Activated CD8-positive, alpha-beta memory T cell treated with anti-CD3 and anti-CD28 coated beads, Interleukin-2, amount 10 ng/mL, durations not matched to agents 7 days and 5 days (primary cell): Measurements from ENCODE around the gene MLKL. TPM values are rescaled to one million over a fixed set of nuclear protein-coding genes. Genes with fewer than 3 reads are reported as not detected.
A peak's percentile ranks its signal among the peaks of the same experiment; 100 is the strongest.

ENCODE experiments used
- ATAC-seq: fragments of 150-1000 bp; cut with Tn5 transposase; one replicate; pipeline ENCODE4 v1.10.0; 2021; ENCODE audit warnings: moderate library complexity
- CTCF ChIA-PET: fragments of 350-600 bp; sonication (Branson Sonifier 250); formaldehyde crosslinking; loops from one replicate; lab custom pipeline; 2021; ENCODE audit warnings: antibody characterized with exemption; lab: Charles Lee
- DNase-seq: peaks from one replicate; pipeline ENCODE4 v3.0.0-alpha.2; 2020
- H3K27ac Mint-ChIP-seq: one replicate; pipeline ENCODE4 v1.8.0; 2021; ENCODE audit warnings: mild to moderate bottlenecking, mixed read lengths
- H3K27me3 Mint-ChIP-seq: one replicate; pipeline ENCODE4 v1.8.0; 2021; ENCODE audit warnings: mixed read lengths
- H3K36me3 Mint-ChIP-seq: one replicate; pipeline ENCODE4 v1.8.0; 2021; ENCODE audit warnings: mild to moderate bottlenecking, mixed read lengths
- H3K4me1 Mint-ChIP-seq: one replicate; pipeline ENCODE4 v1.8.0; 2021; ENCODE audit warnings: mixed read lengths
- H3K4me3 Mint-ChIP-seq: one replicate; pipeline ENCODE4 v1.8.0; 2021; ENCODE audit warnings: mild to moderate bottlenecking, moderate library complexity, mixed read lengths
- H3K9me3 Mint-ChIP-seq: one replicate; pipeline ENCODE4 v1.8.0; 2022; ENCODE audit warnings: low read depth, mixed read lengths
- total RNA-seq, 2 experiments: library from RNA; stranded (reverse); gene quantifications; one replicate each; pipeline ENCODE4 v1.2.3, GENCODE V29; 2021

The MLKL gene
- total RNA-seq, 2 experiments from 2014 or later = 26.1 to 35.5 TPM

- no peaks in the 10 kb centered on the region for H3K27me3 Mint-ChIP-seq
- no peak overlapping the region for H3K27ac Mint-ChIP-seq
- ATAC-seq (no peak), DNase-seq (no peak)
- no peaks in the 10 kb centered on the region for H3K36me3 Mint-ChIP-seq
- CTCF ChIA-PET = interaction anchor here (0.8 kb wide), 1 partner anchor 24 kb away, joined by 4 read pairs; no protein-coding TSS in a partner anchor
- no peaks in the 10 kb centered on the region for H3K4me1 Mint-ChIP-seq
- H3K4me3 Mint-ChIP-seq = no peak overlapping the region
- no peaks in the 10 kb centered on the region for H3K9me3 Mint-ChIP-seq
Measured at GRCh38 chr16:74738816-74739215, 38.2 kb upstream of the MLKL start.

DNA sequence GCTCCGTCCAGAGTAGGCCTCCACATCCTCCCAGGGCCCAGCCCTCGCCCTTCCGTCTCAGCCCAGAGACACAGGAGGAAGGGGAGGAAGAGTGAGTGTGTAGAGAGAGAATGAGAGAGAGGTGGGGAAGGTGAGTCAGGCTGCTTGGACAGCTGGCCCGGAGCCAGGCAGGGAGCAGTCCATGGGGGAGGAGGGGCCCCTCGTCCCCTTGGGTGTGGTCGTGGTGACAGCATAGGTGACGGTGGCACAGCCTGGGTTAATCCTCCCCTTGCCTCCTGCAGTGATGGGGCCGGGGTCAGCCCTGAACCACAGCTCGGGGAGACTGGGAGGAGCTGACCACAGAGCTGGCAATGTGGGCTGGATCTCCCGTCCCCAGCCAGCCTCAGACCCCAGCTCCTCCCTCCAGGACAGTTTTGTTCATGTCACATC lies 37.5 kb upstream of the MLKL start:
- CTCF ChIA-PET = no interaction called here
- H3K27me3 Mint-ChIP-seq = no peaks in the 10 kb centered on the region
- ATAC-seq (no peak), DNase-seq (no peak)
- H3K36me3 Mint-ChIP-seq = no peaks in the 10 kb centered on the region
- no peaks in the 10 kb centered on the region for H3K4me1 Mint-ChIP-seq
- H3K9me3 Mint-ChIP-seq = no peaks in the 10 kb centered on the region
- no peak overlapping the region for H3K4me3 Mint-ChIP-seq
- H3K27ac Mint-ChIP-seq = no peak overlapping the region

DNA sequence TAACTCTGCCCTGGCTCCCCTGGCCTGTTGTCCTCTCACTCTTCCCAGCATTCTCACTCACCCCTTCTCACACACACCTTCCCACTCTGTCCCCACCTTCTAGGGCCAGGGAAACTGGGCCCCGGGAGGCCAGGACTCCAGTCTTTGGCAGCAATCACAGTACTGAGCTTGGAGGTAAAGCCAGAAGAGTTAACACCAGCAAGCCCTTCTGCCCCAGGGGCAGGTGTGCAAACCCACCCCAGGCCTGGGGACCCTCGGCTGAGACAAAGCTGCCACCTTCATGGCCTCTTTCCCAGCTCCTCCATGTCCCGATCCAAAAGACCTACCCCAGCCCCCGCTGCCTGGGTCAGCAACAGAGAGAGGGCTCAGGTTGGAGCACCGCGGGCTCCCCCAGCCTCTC lies 36.9 kb upstream of the MLKL start:
- Mint-ChIP-seq H3K9me3 (no peaks in the 10 kb centered on the region), H3K36me3 (no peaks in the 10 kb centered on the region), H3K27ac (no peak overlapping the region), H3K4me1 (no peaks in the 10 kb centered on the region), H3K27me3 (no peaks in the 10 kb centered on the region), H3K4me3 (no peak overlapping the region)
- DNase-seq (no peak), ATAC-seq (no peak)
- CTCF ChIA-PET = no interaction called here

DNA sequence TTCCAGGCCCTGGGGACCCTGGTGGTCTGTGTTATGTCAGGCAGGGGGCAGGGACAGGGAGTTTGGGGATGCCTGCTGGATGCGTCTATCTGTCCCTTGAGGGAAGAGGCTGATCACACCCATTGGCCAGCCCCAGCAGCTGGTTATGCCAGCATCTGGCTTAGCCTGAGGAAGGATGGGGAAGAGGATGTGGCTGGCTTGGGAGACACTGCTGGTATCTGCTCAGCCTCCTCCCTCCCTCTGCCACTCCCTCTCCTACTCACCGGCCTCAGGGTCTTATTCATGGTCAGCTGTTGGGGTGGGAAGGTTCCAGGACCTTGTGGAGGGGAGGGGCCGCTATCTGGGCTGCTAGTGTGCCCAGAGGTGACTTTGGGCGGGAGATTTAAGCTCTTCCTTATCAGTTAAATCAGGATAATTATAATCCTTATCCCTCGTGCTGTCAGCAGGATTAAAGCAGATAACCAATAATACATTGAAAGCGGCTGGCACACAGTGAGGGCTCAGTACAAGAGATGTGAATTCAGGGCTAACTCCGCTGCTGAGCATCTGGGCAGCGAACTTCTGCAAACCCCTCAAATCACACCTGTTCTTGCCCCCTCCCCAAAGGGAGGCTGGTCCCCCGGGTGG lies 36.0 kb upstream of the MLKL start:
- no peak for ATAC-seq
- H3K27ac Mint-ChIP-seq = no peak overlapping the region
- CTCF ChIA-PET = no interaction called here

GRCh38 chr16:74735554-74735953 lies 34.9 kb upstream of the MLKL start:
- Mint-ChIP-seq H3K4me1 (no peaks in the 10 kb centered on the region), H3K9me3 (no peaks in the 10 kb centered on the region), H3K36me3 (no peaks in the 10 kb centered on the region), H3K27ac (no peak overlapping the region), H3K4me3 (no peak overlapping the region), H3K27me3 (no peaks in the 10 kb centered on the region)
- CTCF ChIA-PET = no interaction called here
- no peak for ATAC-seq
- no peak for DNase-seq

More for the DNA sequence above, 36.0 kb upstream of the MLKL start:
- no peaks in the 10 kb centered on the region for H3K9me3 Mint-ChIP-seq
- H3K4me1 Mint-ChIP-seq = no peaks in the 10 kb centered on the region
- no peaks in the 10 kb centered on the region for H3K36me3 Mint-ChIP-seq
- H3K4me3 Mint-ChIP-seq = no peak overlapping the region
- DNase-seq = no peak
- H3K27me3 Mint-ChIP-seq = no peaks in the 10 kb centered on the region

DNA sequence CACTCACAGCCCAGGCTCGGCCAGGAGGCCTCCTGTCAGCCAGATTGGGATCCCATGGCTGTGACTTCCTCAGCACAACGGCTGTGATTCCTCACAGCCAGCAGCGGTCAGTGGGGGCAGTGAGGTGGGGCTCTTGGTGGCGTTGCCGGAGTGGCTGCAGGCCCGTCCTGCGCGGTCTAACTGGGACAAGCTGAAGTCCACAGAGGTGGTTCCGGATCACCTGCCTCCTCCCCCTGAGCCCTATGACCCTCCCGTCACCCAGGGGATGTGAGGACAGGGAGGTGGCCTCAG lies 34.4 kb upstream of the MLKL start:
- ATAC-seq (no peak), DNase-seq (no peak)
- peaks cover 4% of the 10 kb centered on the region for H3K4me1 Mint-ChIP-seq
- H3K27me3 Mint-ChIP-seq = no peaks in the 10 kb centered on the region
- CTCF ChIA-PET = no interaction called here
- H3K36me3 Mint-ChIP-seq = no peaks in the 10 kb centered on the region
- H3K27ac Mint-ChIP-seq = no peak overlapping the region
- H3K4me3 Mint-ChIP-seq = no peak overlapping the region
- H3K9me3 Mint-ChIP-seq = no peaks in the 10 kb centered on the region

DNA sequence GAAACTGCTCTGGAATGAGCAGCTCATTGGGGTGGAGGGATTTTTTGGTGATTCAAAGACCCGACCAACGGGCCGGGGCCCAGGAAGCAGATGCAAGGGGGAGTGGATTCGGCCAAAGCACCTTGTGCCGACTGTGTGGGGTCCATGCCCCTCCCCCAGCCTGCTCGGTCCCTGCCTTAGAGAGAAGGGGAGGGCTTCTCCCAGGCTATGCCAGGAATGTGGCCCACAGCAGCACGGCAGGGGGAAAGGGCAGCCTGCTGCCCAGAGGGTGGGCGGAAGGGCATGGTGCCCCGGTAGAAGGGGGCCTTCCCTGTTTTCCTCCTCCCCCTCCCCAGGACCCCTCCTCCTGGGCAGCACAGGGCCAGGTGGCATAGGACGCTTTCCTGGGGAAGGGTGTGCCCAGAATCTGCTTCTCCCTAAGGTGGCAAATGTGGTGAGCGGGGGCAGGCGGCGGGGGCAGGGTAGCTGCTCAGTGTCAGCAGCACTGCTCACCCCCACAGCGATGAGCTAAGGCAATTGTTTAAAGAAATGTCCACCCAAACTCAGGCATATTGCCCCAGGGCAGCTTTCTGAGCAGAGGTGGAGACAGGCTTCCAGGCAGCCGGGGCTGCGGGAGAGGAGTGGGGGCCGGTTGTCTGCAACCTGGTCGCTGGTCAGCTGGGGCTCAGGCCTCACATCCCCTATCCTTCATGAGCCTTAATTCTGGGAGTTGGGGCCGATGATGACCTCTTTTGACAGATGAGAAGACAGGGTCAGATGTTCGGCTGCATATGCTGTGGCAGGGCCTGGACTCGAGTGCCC lies 33.9 kb upstream of the MLKL start:
- CTCF ChIA-PET = no interaction called here
- Mint-ChIP-seq H3K27ac (no peak overlapping the region), H3K36me3 (no peaks in the 10 kb centered on the region), H3K27me3 (no peaks in the 10 kb centered on the region), H3K4me1 (peaks cover 10% of the 10 kb centered on the region), H3K4me3 (no peak overlapping the region), H3K9me3 (no peaks in the 10 kb centered on the region)
- ATAC-seq (no peak), DNase-seq (no peak)

DNA sequence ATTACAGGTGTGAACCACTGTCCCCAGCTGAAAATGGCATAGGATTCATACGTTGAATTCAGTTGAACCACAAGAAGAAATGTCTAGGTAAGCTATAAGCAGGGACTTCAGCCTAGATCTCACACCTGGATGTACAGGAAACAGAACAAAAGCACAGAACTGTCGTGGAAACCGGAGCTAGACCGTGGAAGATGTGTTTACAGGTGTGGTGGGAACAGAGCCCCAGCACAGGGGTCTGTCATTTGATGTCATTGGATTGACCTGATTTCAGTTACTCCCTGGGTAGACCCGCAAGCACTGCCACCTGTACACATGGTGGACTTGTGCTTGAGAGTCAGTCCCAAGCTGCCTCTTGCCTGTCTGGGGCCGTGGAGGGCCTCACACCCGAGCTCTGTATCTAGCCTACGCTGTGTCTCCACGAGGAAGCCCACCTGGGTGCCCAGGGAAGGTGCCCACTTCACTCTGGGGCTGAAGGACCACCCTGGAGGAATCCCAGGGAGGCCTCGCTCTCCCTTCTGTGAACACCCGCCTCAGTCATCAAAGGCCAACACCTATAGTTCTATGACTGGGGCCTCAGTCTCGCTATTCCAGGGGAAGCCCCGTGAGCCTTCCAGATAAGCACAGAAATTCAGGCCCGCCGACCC lies 32.2 kb upstream of the MLKL start:
- ATAC-seq = no peak
- no peak overlapping the region for H3K4me3 Mint-ChIP-seq

DNA sequence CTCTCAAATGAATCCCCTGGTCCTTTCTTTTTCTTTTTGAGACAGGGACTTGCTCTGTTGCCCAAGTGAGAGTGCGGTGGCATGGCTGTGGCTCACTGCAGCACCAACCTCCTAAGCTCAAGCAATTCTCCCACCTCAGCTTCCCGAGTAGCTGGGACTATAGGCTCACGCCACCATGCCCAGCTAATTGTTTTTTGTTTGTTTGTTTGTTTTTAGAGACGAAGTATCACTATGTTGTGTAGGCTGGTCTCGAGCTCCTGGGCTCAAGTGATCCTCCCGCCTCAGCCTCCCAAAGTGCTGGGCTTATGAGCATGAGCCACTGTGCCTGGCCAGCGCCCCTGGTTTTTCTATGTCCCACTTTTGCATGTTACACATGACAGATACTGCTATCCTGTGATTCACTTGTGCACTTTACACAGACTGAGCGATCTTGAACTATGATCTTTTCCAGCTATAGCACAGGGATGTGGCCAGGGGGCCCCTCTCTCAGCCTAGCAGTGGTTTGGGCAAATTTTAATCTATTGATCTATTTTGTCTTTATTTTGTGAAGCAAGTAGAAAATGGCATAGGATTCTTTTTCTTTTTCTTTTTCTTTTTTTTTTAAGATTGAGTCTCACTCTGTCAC lies 31.3 kb upstream of the MLKL start:
- no peak for DNase-seq
- CTCF ChIA-PET = interaction anchor here (1.1 kb wide), 1 partner anchor 14 kb away, joined by 5 read pairs; no protein-coding TSS in a partner anchor
- H3K4me1 Mint-ChIP-seq = peaks cover 11% of the 10 kb centered on the region

More for the DNA sequence above, 32.2 kb upstream of the MLKL start:
- Mint-ChIP-seq H3K27ac (no peak overlapping the region), H3K9me3 (no peaks in the 10 kb centered on the region), H3K36me3 (no peaks in the 10 kb centered on the region), H3K4me1 (peaks cover 11% of the 10 kb centered on the region), H3K27me3 (no peaks in the 10 kb centered on the region)
- no peak for DNase-seq
- CTCF ChIA-PET = no interaction called here

GRCh38 chr16:74729783-74730683 lies 29.4 kb upstream of the MLKL start:
- Mint-ChIP-seq H3K27me3 (no peaks in the 10 kb centered on the region), H3K27ac (no peak overlapping the region), H3K4me3 (no peak overlapping the region), H3K9me3 (peaks cover 6% of the 10 kb centered on the region), H3K36me3 (peaks cover 2% of the 10 kb centered on the region), H3K4me1 (peaks cover 11% of the 10 kb centered on the region)
- no peak for ATAC-seq
- CTCF ChIA-PET = interaction anchor here (0.8 to 1.2 kb wide), 2 partner anchors 18 to 504 kb away, joined by 3 to 4 read pairs; no protein-coding TSS in a partner anchor
- no peak for DNase-seq

More for the DNA sequence above, 31.3 kb upstream of the MLKL start:
- Mint-ChIP-seq H3K27ac (no peak overlapping the region), H3K27me3 (no peaks in the 10 kb centered on the region), H3K36me3 (no peaks in the 10 kb centered on the region), H3K4me3 (no peak overlapping the region), H3K9me3 (peaks cover 2% of the 10 kb centered on the region)
- ATAC-seq = no peak

- CTCF ChIA-PET = no interaction called here
- no peak for DNase-seq
- Mint-ChIP-seq H3K4me3 (no peak overlapping the region), H3K27ac (no peak overlapping the region), H3K27me3 (peaks cover 3% of the 10 kb centered on the region), H3K9me3 (peaks cover 6% of the 10 kb centered on the region), H3K4me1 (peaks cover 11% of the 10 kb centered on the region), H3K36me3 (peaks cover 2% of the 10 kb centered on the region)
- ATAC-seq = no peak
Measured at GRCh38 chr16:74727903-74728302, 27.2 kb upstream of the MLKL start.

GRCh38 chr16:74726716-74727115 lies 26.1 kb upstream of the MLKL start:
- peaks cover 3% of the 10 kb centered on the region for H3K27me3 Mint-ChIP-seq
- CTCF ChIA-PET = interaction anchor here (0.8 to 4.3 kb wide), 3 partner anchors 9 to 30 kb away, joined by 4 to 9 read pairs (median 5); no protein-coding TSS in a partner anchor
- DNase-seq = peak; percentile 45
- H3K36me3 Mint-ChIP-seq = peaks cover 2% of the 10 kb centered on the region
- peaks cover 6% of the 10 kb centered on the region for H3K9me3 Mint-ChIP-seq
- ATAC-seq = no peak
- H3K4me3 Mint-ChIP-seq = no peak overlapping the region
- H3K4me1 Mint-ChIP-seq = peaks cover 11% of the 10 kb centered on the region
- no peak overlapping the region for H3K27ac Mint-ChIP-seq
